Activated naive CD8-positive, alpha-beta T cell treated with anti-CD3 and anti-CD28 coated beads, Interleukin-2, amount 10 ng/mL, durations not matched to agents 7 days and 5 days (primary cell): Measurements from ENCODE around the gene CNGA1. TPM values are rescaled to one million over a fixed set of nuclear protein-coding genes. Genes with fewer than 3 reads are reported as not detected.
A peak's percentile ranks its signal among the peaks of the same experiment; 100 is the strongest.
"Not testable (repeated sequence)": the region's sequence is repeated elsewhere in the genome, so short reads cannot be mapped to it uniquely, and the experiment has no call there.

Source experiments
- ATAC-seq: fragments of 150-1000 bp; cut with Tn5 transposase; one replicate; pipeline ENCODE4 v1.10.0; 2021; ENCODE audit warnings: low read depth, moderate library complexity
- POLR2A ChIA-PET: fragments of 350-600 bp; sonication (Branson Sonifier 250); formaldehyde crosslinking; loops from one replicate; lab custom pipeline; 2021; ENCODE audit warnings: antibody characterized with exemption; lab: Charles Lee
- DNase-seq: peaks from one replicate; pipeline ENCODE4 v3.0.0; 2021
- H3K27ac Mint-ChIP-seq: one replicate; pipeline ENCODE4 v1.8.0; 2022; ENCODE audit warnings: mild to moderate bottlenecking, mixed read lengths
- H3K27me3 Mint-ChIP-seq: one replicate; pipeline ENCODE4 v1.8.0; 2022; ENCODE audit warnings: mild to moderate bottlenecking, moderate library complexity, mixed read lengths
- H3K36me3 Mint-ChIP-seq: one replicate; pipeline ENCODE4 v1.8.0; 2021; ENCODE audit warnings: mild to moderate bottlenecking, mixed read lengths
- H3K4me1 Mint-ChIP-seq: one replicate; pipeline ENCODE4 v1.8.0; 2021; ENCODE audit warnings: mixed read lengths
- H3K4me3 Mint-ChIP-seq: one replicate; pipeline ENCODE4 v1.8.0; 2022; ENCODE audit warnings: mild to moderate bottlenecking, moderate library complexity, mixed read lengths
- H3K9me3 Mint-ChIP-seq: one replicate; pipeline ENCODE4 v1.8.0; 2021; ENCODE audit warnings: mixed read lengths
- total RNA-seq, 2 experiments: library from RNA; stranded (reverse); gene quantifications; one replicate each; pipeline ENCODE4 v1.2.3, GENCODE V29; 2021

The CNGA1 gene
- total RNA-seq, 2 experiments from 2014 or later = not detected

- Mint-ChIP-seq H3K27me3 (peaks cover 4% of the 10 kb centered on the region), H3K4me1 (peaks cover 1% of the 10 kb centered on the region), H3K36me3 (no peaks in the 10 kb centered on the region), H3K9me3 (no peaks in the 10 kb centered on the region), H3K4me3 (no peak overlapping the region), H3K27ac (no peak overlapping the region)
- ATAC-seq (no peak), DNase-seq (no peak)
- POLR2A ChIA-PET = no interaction called here
Observed at GRCh38 chr4:48024522-48024921, 8.0 kb upstream of the CNGA1 start.

GRCh38 chr4:48022192-48022799, 5.8 kb upstream of the CNGA1 start:
- no peak for ATAC-seq
- Mint-ChIP-seq H3K4me1 (peaks cover 1% of the 10 kb centered on the region), H3K27ac (no peak overlapping the region), H3K36me3 (no peaks in the 10 kb centered on the region), H3K27me3 (peaks cover 21% of the 10 kb centered on the region), H3K9me3 (no peaks in the 10 kb centered on the region), H3K4me3 (no peak overlapping the region)
- no peak for DNase-seq
- POLR2A ChIA-PET = no interaction called here

- POLR2A ChIA-PET = no interaction called here
- no peaks in the 10 kb centered on the region for H3K36me3 Mint-ChIP-seq
- H3K4me3 Mint-ChIP-seq = no peak overlapping the region
- ATAC-seq (no peak), DNase-seq (no peak)
- H3K27me3 Mint-ChIP-seq = peaks cover 26% of the 10 kb centered on the region
- H3K27ac Mint-ChIP-seq = no peak overlapping the region
- peaks cover 5% of the 10 kb centered on the region for H3K4me1 Mint-ChIP-seq
- H3K9me3 Mint-ChIP-seq = no peaks in the 10 kb centered on the region
Observed at GRCh38 chr4:48021100-48021499, 4.6 kb upstream of the CNGA1 start.

- Mint-ChIP-seq H3K9me3 (no peaks in the 10 kb centered on the region), H3K4me3 (no peak overlapping the region), H3K27me3 (peaks cover 38% of the 10 kb centered on the region), H3K4me1 (peaks cover 9% of the 10 kb centered on the region), H3K27ac (no peak overlapping the region), H3K36me3 (no peaks in the 10 kb centered on the region)
- no peak for DNase-seq
- POLR2A ChIA-PET = no interaction called here
- no peak for ATAC-seq
Observed at GRCh38 chr4:48018112-48018511, 1.6 kb upstream of the CNGA1 start.

GRCh38 chr4:48017108-48017571, 659 bp upstream of the CNGA1 start:
- peak overlapping the region; percentile 86 for H3K4me3 Mint-ChIP-seq
- peak; percentile 42 for DNase-seq
- POLR2A ChIA-PET = no interaction called here
- peaks cover 9% of the 10 kb centered on the region for H3K4me1 Mint-ChIP-seq
- ATAC-seq = no peak
- peaks cover 2% of the 10 kb centered on the region for H3K36me3 Mint-ChIP-seq
- peaks cover 38% of the 10 kb centered on the region for H3K27me3 Mint-ChIP-seq
- H3K27ac Mint-ChIP-seq = no peak overlapping the region
- peaks cover under 1% of the 10 kb centered on the region for H3K9me3 Mint-ChIP-seq

GRCh38 chr4:48015678-48016077, 803 bp downstream of the CNGA1 start:
- POLR2A ChIA-PET = no interaction called here
- Mint-ChIP-seq H3K27ac (no peak overlapping the region), H3K27me3 (peaks cover 38% of the 10 kb centered on the region), H3K9me3 (peaks cover 4% of the 10 kb centered on the region), H3K4me3 (peak overlapping the region; percentile 86), H3K36me3 (peaks cover 2% of the 10 kb centered on the region), H3K4me1 (peaks cover 8% of the 10 kb centered on the region)
- DNase-seq (no peak), ATAC-seq (no peak)

- H3K36me3 Mint-ChIP-seq = peaks cover 2% of the 10 kb centered on the region
- no peak overlapping the region for H3K4me3 Mint-ChIP-seq
- POLR2A ChIA-PET = no interaction called here
- H3K27ac Mint-ChIP-seq = no peak overlapping the region
- DNase-seq = no peak
- peaks cover 8% of the 10 kb centered on the region for H3K4me1 Mint-ChIP-seq
- peaks cover 38% of the 10 kb centered on the region for H3K27me3 Mint-ChIP-seq
- ATAC-seq = no peak
- peaks cover 7% of the 10 kb centered on the region for H3K9me3 Mint-ChIP-seq
Observed at GRCh38 chr4:48015216-48015615, 1.3 kb downstream of the CNGA1 start.

GRCh38 chr4:48012824-48013223, 3.7 kb downstream of the CNGA1 start:
- POLR2A ChIA-PET = no interaction called here
- H3K27me3 Mint-ChIP-seq = peaks cover 20% of the 10 kb centered on the region
- H3K4me3 Mint-ChIP-seq = no peak overlapping the region
- peaks cover 2% of the 10 kb centered on the region for H3K36me3 Mint-ChIP-seq
- no peak for DNase-seq
- peaks cover 7% of the 10 kb centered on the region for H3K9me3 Mint-ChIP-seq
- no peak for ATAC-seq
- no peak overlapping the region for H3K27ac Mint-ChIP-seq
- H3K4me1 Mint-ChIP-seq = peaks cover 8% of the 10 kb centered on the region

GRCh38 chr4:48011722-48012121, 4.8 kb downstream of the CNGA1 start:
- H3K9me3 Mint-ChIP-seq = peaks cover 7% of the 10 kb centered on the region
- no peak for DNase-seq
- no peak overlapping the region for H3K4me3 Mint-ChIP-seq
- peaks cover 5% of the 10 kb centered on the region for H3K4me1 Mint-ChIP-seq
- POLR2A ChIA-PET = no interaction called here
- H3K27me3 Mint-ChIP-seq = peaks cover 13% of the 10 kb centered on the region
- H3K36me3 Mint-ChIP-seq = peaks cover 3% of the 10 kb centered on the region
- ATAC-seq = no peak
- no peak overlapping the region for H3K27ac Mint-ChIP-seq

- H3K9me3 Mint-ChIP-seq, H3K27ac Mint-ChIP-seq, DNase-seq, POLR2A ChIA-PET, H3K4me3 Mint-ChIP-seq, H3K36me3 Mint-ChIP-seq, ATAC-seq, H3K4me1 Mint-ChIP-seq: not testable (repeated sequence)
- peaks cover 12% of the 10 kb centered on the region for H3K27me3 Mint-ChIP-seq
Observed at GRCh38 chr4:48010906-48011305, 5.6 kb downstream of the CNGA1 start.

- Mint-ChIP-seq H3K4me1 (no peaks in the 10 kb centered on the region), H3K4me3 (no peak overlapping the region), H3K36me3 (peaks cover 7% of the 10 kb centered on the region), H3K27me3 (no peaks in the 10 kb centered on the region), H3K9me3 (peaks cover 12% of the 10 kb centered on the region), H3K27ac (no peak overlapping the region)
- POLR2A ChIA-PET = no interaction called here
- ATAC-seq = no peak
- DNase-seq = no peak
Observed at GRCh38 chr4:48008021-48008596, 8.4 kb downstream of the CNGA1 start.

GRCh38 chr4:48005781-48006180, 10.7 kb downstream of the CNGA1 start:
- H3K4me3 Mint-ChIP-seq = no peak overlapping the region
- DNase-seq (no peak), ATAC-seq (no peak)
- H3K27ac Mint-ChIP-seq = no peak overlapping the region
- POLR2A ChIA-PET = no interaction called here
- H3K27me3 Mint-ChIP-seq = no peaks in the 10 kb centered on the region
- peaks cover 5% of the 10 kb centered on the region for H3K36me3 Mint-ChIP-seq
- peaks cover 9% of the 10 kb centered on the region for H3K9me3 Mint-ChIP-seq
- H3K4me1 Mint-ChIP-seq = no peaks in the 10 kb centered on the region

GRCh38 chr4:48003568-48003967, 12.9 kb downstream of the CNGA1 start:
- not testable (repeated sequence) for ATAC-seq

GRCh38 chr4:48002267-48002666, 14.2 kb downstream of the CNGA1 start:
- H3K36me3 Mint-ChIP-seq = peaks cover 5% of the 10 kb centered on the region
- H3K4me3 Mint-ChIP-seq = no peak overlapping the region
- ATAC-seq = no peak
- no peak for DNase-seq
- peaks cover 9% of the 10 kb centered on the region for H3K9me3 Mint-ChIP-seq
- no peaks in the 10 kb centered on the region for H3K27me3 Mint-ChIP-seq
- no peaks in the 10 kb centered on the region for H3K4me1 Mint-ChIP-seq
- no peak overlapping the region for H3K27ac Mint-ChIP-seq
- POLR2A ChIA-PET = interaction anchor here (0.6 kb wide), 1 partner anchor 943 kb away, joined by 6 read pairs; no protein-coding TSS in a partner anchor

More at GRCh38 chr4:48003568-48003967, 12.9 kb downstream of the CNGA1 start:
- H3K4me1 Mint-ChIP-seq, DNase-seq, H3K36me3 Mint-ChIP-seq, H3K9me3 Mint-ChIP-seq, POLR2A ChIA-PET, H3K27ac Mint-ChIP-seq, H3K27me3 Mint-ChIP-seq, H3K4me3 Mint-ChIP-seq: not testable (repeated sequence)
